A549 (cell line): ENCODE results near the gene TRANK1. TPM values are rescaled to one million over a fixed set of nuclear protein-coding genes. Genes with fewer than 3 reads are reported as not detected.

ENCODE experiments used
- ATAC-seq, 2 experiments: fragments of 200-7000 bp in 1 of 2; fragments of >200 bp in 1 of 2; cut with Nextera tagmentation in 1 of 2; cut with Tn5 transposase in 1 of 2; 3 replicates each; pipeline versions ENCODE4 v1.8.0 to v1.9.1; 2018 to 2020; ENCODE audit warnings: mild to moderate bottlenecking in 1 of 2, moderate library complexity in 1 of 2
- CTCF ChIA-PET: fragments of 300-600 bp; sonication (Branson Sonifier 250); formaldehyde crosslinking; extraction: SDS; loops from one replicate; lab custom pipeline; 2021; ENCODE audit warnings: antibody characterized with exemption, inconsistent platforms; lab: Yijun Ruan, JAX
- POLR2A ChIA-PET: fragments of 350-600 bp; formaldehyde crosslinking; extraction: SDS; loops from one replicate; lab custom pipeline; 2021; ENCODE audit warnings: antibody characterized with exemption, inconsistent platforms; lab: Yijun Ruan, JAX
- DNase-seq, 2 experiments: peaks; one replicate each; pipeline versions ENCODE4 v3.0.0 to v3.0.0-alpha.2; 2011 to 2016; ENCODE audit warnings: low read depth in 1 of 2, low spot score in 1 of 2
- FAIRE-seq: peaks from 2 replicates; lab custom pipeline; 2011; peaks lifted over from hg19 to GRCh38; lab: Jason Lieb, UNC
- H3K27ac ChIP-seq, 2 experiments: fragments of >200 bp; sonication (Bioruptor Twin); formaldehyde crosslinking; 3 replicates each; pipeline ENCODE4 v1.5.1; 2016 to 2017
- H3K4me1 ChIP-seq: fragments of >200 bp; sonication (Bioruptor Twin); formaldehyde crosslinking; 3 replicates; pipeline ENCODE4 v1.6.1; 2016
- H3K4me2 ChIP-seq: fragments of >200 bp; sonication (Bioruptor Twin); formaldehyde crosslinking; 3 replicates; pipeline ENCODE4 v1.6.1; 2016
- H3K4me3 ChIP-seq: fragments of >200 bp; sonication (Bioruptor Twin); formaldehyde crosslinking; 3 replicates; pipeline ENCODE4 v1.5.1; 2016
- H3K9me3 ChIP-seq: fragments of >200 bp; sonication (Bioruptor Twin); formaldehyde crosslinking; 3 replicates; pipeline ENCODE4 v1.6.1; 2016
- BHLHE40 ChIP-seq: IDR thresholded peaks from 2 replicates; pipeline ENCODE4 v1.6.1; 2012; ENCODE audit warnings: low read depth, low read length, inconsistent platforms
- CBX8 ChIP-seq: fragments of 200-600 bp; sonication (generic); IDR thresholded peaks from 2 replicates; pipeline ENCODE4 v1.6.1; 2016
- EHF ChIP-seq: fragments of 250-450 bp; sonication (Bioruptor Pico); IDR thresholded peaks from 2 replicates; pipeline ENCODE4 v1.5.0; 2020; ENCODE audit warnings: mild to moderate bottlenecking
- FOSB ChIP-seq: fragments of 250-450 bp; sonication (Bioruptor Pico); IDR thresholded peaks from 2 replicates; pipeline ENCODE4 v1.5.0; 2020; ENCODE audit warnings: mild to moderate bottlenecking, moderate library complexity
- FOXS1 ChIP-seq: fragments of 250-450 bp; sonication (Bioruptor Pico); IDR thresholded peaks from 2 replicates; pipeline ENCODE4 v1.5.0; 2020; ENCODE audit warnings: mild to moderate bottlenecking, moderate library complexity
- HMGXB4 ChIP-seq: fragments of 250-450 bp; sonication (Bioruptor Pico); IDR thresholded peaks from 2 replicates; pipeline ENCODE4 v1.5.0; 2021; ENCODE audit warnings: mild to moderate bottlenecking, moderate library complexity, borderline replicate concordance
- KDM5A ChIP-seq: fragments of 200-600 bp; sonication (generic); IDR thresholded peaks from 2 replicates; pipeline ENCODE4 v1.6.1; 2016; ENCODE audit warnings: antibody characterized with exemption, mild to moderate bottlenecking
- POLR2AphosphoS2 ChIP-seq: conservative IDR thresholded peaks from 2 replicates; pipeline ENCODE4 v1.6.1; 2012; ENCODE audit warnings: low read length, improper control_type of control experiment, inconsistent platforms
- RAD21 ChIP-seq, 2 experiments: fragments of >200 bp in 1 of 2; sonication (Bioruptor Twin) in 1 of 2; formaldehyde crosslinking in 1 of 2; IDR thresholded peaks in 1 of 2; conservative IDR thresholded peaks in 1 of 2; 2 replicates in 1 of 2; 3 replicates in 1 of 2; pipeline ENCODE4 v1.6.1; 2012 to 2018; ENCODE audit warnings: inconsistent platforms in 1 of 2
- RCOR1 ChIP-seq: fragments of 150-350 bp; IDR thresholded peaks from 2 replicates; pipeline ENCODE4 v1.6.1; 2014; ENCODE audit warnings: antibody characterized with exemption, low read length, low read depth
- RFX5 ChIP-seq: fragments of 450-650 bp; IDR thresholded peaks from 2 replicates; pipeline ENCODE4 v1.7.1; 2014; ENCODE audit warnings: antibody characterized with exemption, mild to moderate bottlenecking, moderate library complexity
- RNF2 ChIP-seq: fragments of 200-600 bp; sonication (generic); IDR thresholded peaks from 2 replicates; pipeline ENCODE4 v1.6.1; 2016; ENCODE audit warnings: low read depth, mild to moderate bottlenecking, antibody characterized with exemption, moderate library complexity, borderline replicate concordance
- SMC3 ChIP-seq: fragments of >200 bp; sonication (Bioruptor Twin); formaldehyde crosslinking; IDR thresholded peaks from 3 replicates; pipeline ENCODE4 v1.6.1; 2018; ENCODE audit warnings: inconsistent platforms
- TFCP2L1 ChIP-seq: fragments of 250-450 bp; sonication (Bioruptor Pico); IDR thresholded peaks from 2 replicates; pipeline ENCODE4 v1.5.0; 2021; ENCODE audit warnings: mild to moderate bottlenecking
- TP53 ChIP-seq: fragments of 250-450 bp; sonication (Bioruptor Pico); IDR thresholded peaks from 2 replicates; pipeline ENCODE4 v1.5.0; 2021; ENCODE audit warnings: mild to moderate bottlenecking, moderate library complexity
- ZC3H11A ChIP-seq: fragments of 450-650 bp; IDR thresholded peaks from 2 replicates; pipeline ENCODE4 v1.6.1; 2014; ENCODE audit warnings: antibody characterized with exemption, mild to moderate bottlenecking
- WGBS: methylation state at CpG from one replicate; pipeline ENCODE4 v1.1.6; 2017; ENCODE audit errors: missing lambda C conversion rate; 5-methylcytosine and 5-hydroxymethylcytosine counted together
- polyA plus RNA-seq, 4 experiments: library from polyadenylated mRNA; depleted of rRNA in 3 of 4; stranded (reverse); fragments of >200 nt; fragmentation: RNase III in 1 of 4; extraction: RNeasy Plus Mini Kit Qiagen cat#74134 plus additional on column Dnase treatment in 1 of 4; gene quantifications; 2 replicates in 3 of 4; 3 replicates in 1 of 4; pipeline ENCODE4 v1.2.3, GENCODE V29; 2011 to 2017
- TF ChIP-seq, protein P1 (sequence below): IDR thresholded peaks from 2 replicates; pipeline ENCODE4 v1.6.1; 2012
- TF ChIP-seq, protein P2 (sequence below): fragments of >200 bp; sonication (Bioruptor Twin); formaldehyde crosslinking; IDR thresholded peaks from 3 replicates; pipeline ENCODE4 v1.6.1; 2016
- TF ChIP-seq, protein P3 (sequence below): fragments of 200-600 bp; sonication (generic); IDR thresholded peaks from 2 replicates; pipeline ENCODE4 v1.6.1; 2016; ENCODE audit warnings: antibody characterized with exemption, mild to moderate bottlenecking, moderate library complexity
- TF ChIP-seq, protein P4 (sequence below): fragments of 150-350 bp; IDR thresholded peaks from 2 replicates; pipeline ENCODE4 v1.6.1; 2014; ENCODE audit warnings: low read depth, mild to moderate bottlenecking, low read length

The TRANK1 gene
- polyA plus RNA-seq, 2 of the 4 experiments (the other 2 are of a cell fraction) = 0.58 to 3.2 TPM

DNA sequence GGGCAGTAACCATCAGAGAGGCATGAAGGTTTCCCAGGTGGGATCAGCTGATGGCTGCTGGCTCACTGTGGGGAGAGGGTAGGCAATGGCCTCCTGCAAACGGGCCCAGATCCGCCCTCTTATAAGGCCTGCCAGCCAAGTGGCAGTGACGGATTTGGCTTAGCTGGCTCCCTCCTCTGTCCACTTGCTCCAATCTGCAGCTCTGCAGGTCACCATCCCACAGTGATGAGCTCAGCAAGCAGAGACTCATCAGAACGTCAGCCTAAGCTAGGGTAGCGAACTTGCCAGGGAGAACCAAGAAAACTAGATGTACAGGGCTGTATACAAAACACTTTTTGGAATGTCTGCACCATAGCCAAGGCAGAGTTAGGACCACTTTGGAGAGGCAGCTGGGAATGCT is 117.7 kb downstream of the TRANK1 start:
- Histone ChIP-seq H3K27ac (no peak overlapping the region), H3K4me2 (no peak overlapping the region), H3K9me3 (no peaks in the 10 kb centered on the region), H3K4me3 (no peak overlapping the region), H3K4me1 (no peaks in the 10 kb centered on the region)
- TF ChIP-seq POLR2AphosphoS2 (no peak), RFX5 (no peak), ZC3H11A (no peak), CBX8 (no peak), RCOR1 (no peak), BHLHE40 (no peak), HMGXB4 (no peak), SMC3 (no peak), RNF2 (no peak), RAD21 (conservative IDR thresholded peaks at IDR 0.05 in 1 of 2, IDR thresholded peaks at IDR 0.05 in 1 of 2) (no peak), FOXS1 (CRISPR knock-in tag) (no peak), FOSB (CRISPR knock-in tag) (no peak), EHF (CRISPR knock-in tag) (no peak), KDM5A (no peak)
- TF ChIP-seq, protein P1, sequence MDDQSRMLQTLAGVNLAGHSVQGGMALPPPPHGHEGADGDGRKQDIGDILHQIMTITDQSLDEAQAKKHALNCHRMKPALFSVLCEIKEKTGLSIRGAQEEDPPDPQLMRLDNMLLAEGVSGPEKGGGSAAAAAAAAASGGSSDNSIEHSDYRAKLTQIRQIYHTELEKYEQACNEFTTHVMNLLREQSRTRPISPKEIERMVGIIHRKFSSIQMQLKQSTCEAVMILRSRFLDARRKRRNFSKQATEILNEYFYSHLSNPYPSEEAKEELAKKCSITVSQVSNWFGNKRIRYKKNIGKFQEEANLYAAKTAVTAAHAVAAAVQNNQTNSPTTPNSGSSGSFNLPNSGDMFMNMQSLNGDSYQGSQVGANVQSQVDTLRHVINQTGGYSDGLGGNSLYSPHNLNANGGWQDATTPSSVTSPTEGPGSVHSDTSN = no peak
- TF ChIP-seq, protein P2, sequence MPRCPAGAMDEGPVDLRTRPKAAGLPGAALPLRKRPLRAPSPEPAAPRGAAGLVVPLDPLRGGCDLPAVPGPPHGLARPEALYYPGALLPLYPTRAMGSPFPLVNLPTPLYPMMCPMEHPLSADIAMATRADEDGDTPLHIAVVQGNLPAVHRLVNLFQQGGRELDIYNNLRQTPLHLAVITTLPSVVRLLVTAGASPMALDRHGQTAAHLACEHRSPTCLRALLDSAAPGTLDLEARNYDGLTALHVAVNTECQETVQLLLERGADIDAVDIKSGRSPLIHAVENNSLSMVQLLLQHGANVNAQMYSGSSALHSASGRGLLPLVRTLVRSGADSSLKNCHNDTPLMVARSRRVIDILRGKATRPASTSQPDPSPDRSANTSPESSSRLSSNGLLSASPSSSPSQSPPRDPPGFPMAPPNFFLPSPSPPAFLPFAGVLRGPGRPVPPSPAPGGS = no peak
- TF ChIP-seq, protein P3, sequence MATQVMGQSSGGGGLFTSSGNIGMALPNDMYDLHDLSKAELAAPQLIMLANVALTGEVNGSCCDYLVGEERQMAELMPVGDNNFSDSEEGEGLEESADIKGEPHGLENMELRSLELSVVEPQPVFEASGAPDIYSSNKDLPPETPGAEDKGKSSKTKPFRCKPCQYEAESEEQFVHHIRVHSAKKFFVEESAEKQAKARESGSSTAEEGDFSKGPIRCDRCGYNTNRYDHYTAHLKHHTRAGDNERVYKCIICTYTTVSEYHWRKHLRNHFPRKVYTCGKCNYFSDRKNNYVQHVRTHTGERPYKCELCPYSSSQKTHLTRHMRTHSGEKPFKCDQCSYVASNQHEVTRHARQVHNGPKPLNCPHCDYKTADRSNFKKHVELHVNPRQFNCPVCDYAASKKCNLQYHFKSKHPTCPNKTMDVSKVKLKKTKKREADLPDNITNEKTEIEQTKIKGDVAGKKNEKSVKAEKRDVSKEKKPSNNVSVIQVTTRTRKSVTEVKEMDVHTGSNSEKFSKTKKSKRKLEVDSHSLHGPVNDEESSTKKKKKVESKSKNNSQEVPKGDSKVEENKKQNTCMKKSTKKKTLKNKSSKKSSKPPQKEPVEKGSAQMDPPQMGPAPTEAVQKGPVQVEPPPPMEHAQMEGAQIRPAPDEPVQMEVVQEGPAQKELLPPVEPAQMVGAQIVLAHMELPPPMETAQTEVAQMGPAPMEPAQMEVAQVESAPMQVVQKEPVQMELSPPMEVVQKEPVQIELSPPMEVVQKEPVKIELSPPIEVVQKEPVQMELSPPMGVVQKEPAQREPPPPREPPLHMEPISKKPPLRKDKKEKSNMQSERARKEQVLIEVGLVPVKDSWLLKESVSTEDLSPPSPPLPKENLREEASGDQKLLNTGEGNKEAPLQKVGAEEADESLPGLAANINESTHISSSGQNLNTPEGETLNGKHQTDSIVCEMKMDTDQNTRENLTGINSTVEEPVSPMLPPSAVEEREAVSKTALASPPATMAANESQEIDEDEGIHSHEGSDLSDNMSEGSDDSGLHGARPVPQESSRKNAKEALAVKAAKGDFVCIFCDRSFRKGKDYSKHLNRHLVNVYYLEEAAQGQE = no peak
- 55% methylated on average over 5 of the region's 5 CpGs for WGBS
- ATAC-seq (no peak), FAIRE-seq (no peak), DNase-seq (no peak)
- ChIA-PET CTCF (interaction anchor here (0.6 to 2.4 kb wide), 3 partner anchors 12 to 953 kb away, joined by 3 to 12 read pairs (median 6); no protein-coding TSS in a partner anchor), POLR2A (no interaction called here)

DNA sequence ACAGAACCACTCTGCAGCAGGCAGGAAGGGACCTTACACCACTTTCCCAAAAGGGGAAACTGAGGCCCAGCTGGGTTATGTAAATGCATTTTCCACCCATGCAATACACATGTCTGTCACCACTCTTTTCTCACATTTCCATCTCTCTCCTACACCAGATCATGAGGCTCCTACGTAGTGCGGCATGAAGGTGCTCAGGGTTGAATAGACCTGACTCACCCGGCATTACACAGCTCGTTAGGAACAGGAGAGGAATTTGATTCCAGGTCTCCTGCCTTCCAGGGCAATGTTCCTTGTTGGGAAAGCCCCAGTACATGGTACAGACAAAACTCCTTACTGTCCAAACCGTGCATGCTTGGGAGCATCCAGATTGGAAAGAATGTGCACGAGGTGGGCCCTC is 118.6 kb downstream of the TRANK1 start:
- POLR2A ChIA-PET = no interaction called here
- no peaks in the 10 kb centered on the region for H3K4me1 ChIP-seq
- FAIRE-seq = no peak
- 83% methylated on average over 6 of the region's 6 CpGs for WGBS
- H3K27ac ChIP-seq = no peak overlapping the region
- TF ChIP-seq TFCP2L1 (CRISPR knock-in tag) (no peak), RAD21 (conservative IDR thresholded peaks at IDR 0.05 in 1 of 2, IDR thresholded peaks at IDR 0.05 in 1 of 2) (no peak), TP53 (no peak), RCOR1 (no peak), HMGXB4 (no peak)
- TF ChIP-seq, protein P2 = no peak
- TF ChIP-seq, protein P4, sequence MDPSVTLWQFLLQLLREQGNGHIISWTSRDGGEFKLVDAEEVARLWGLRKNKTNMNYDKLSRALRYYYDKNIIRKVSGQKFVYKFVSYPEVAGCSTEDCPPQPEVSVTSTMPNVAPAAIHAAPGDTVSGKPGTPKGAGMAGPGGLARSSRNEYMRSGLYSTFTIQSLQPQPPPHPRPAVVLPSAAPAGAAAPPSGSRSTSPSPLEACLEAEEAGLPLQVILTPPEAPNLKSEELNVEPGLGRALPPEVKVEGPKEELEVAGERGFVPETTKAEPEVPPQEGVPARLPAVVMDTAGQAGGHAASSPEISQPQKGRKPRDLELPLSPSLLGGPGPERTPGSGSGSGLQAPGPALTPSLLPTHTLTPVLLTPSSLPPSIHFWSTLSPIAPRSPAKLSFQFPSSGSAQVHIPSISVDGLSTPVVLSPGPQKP = no peak
- TF ChIP-seq, all 56 proteins: peak for 0
- CTCF ChIA-PET = interaction anchor here (1.0 to 2.4 kb wide), 5 partner anchors 8 to 132 kb away, joined by 3 to 12 read pairs (median 3); no protein-coding TSS in a partner anchor
- DNase-seq = no peak
- no peaks in the 10 kb centered on the region for H3K9me3 ChIP-seq
- ATAC-seq = no peak
- H3K4me2 ChIP-seq = no peak overlapping the region
- H3K4me3 ChIP-seq = no peak overlapping the region
